DOHH2 (cell line): ENCODE data around the gene TMEM53.
A peak's percentile ranks its signal among the peaks of the same experiment; 100 is the strongest.

Experiments used
- H3F3A ChIP-seq: fragments of 200-600 bp; sonication (generic), shearing (Covaris generic); 2 replicates; pipeline ENCODE4 v1.6.0; 2016; ENCODE audit warnings: antibody characterized with exemption, mild to moderate bottlenecking; ENCODE audit not compliant: control insufficient read depth, insufficient read depth
- H3K27ac ChIP-seq: fragments of 200-600 bp; sonication (generic); 2 replicates; pipeline ENCODE4 v1.5.1; 2014; ENCODE audit warnings: low read depth, mild to moderate bottlenecking, low read length, moderate library complexity
- H3K27me3 ChIP-seq: fragments of 200-600 bp; sonication (generic); 2 replicates; pipeline ENCODE4 v1.6.1; 2014; ENCODE audit warnings: mild to moderate bottlenecking, low read length, mixed read lengths; ENCODE audit not compliant: control insufficient read depth
- H3K36me3 ChIP-seq: fragments of 200-600 bp; sonication (generic); 2 replicates; pipeline ENCODE4 v1.6.1; 2014; ENCODE audit warnings: mild to moderate bottlenecking, low read length, moderate library complexity, mixed read lengths; ENCODE audit not compliant: control insufficient read depth
- H3K4me1 ChIP-seq: fragments of 200-600 bp; sonication (generic); 2 replicates; pipeline ENCODE4 v1.6.1; 2014; ENCODE audit warnings: mild to moderate bottlenecking, low read length, mixed read lengths; ENCODE audit not compliant: control insufficient read depth
- H3K4me2 ChIP-seq: fragments of 200-600 bp; sonication (generic); 2 replicates; pipeline ENCODE4 v1.6.0; 2014; ENCODE audit warnings: mild to moderate bottlenecking, low read length, moderate library complexity
- H3K4me3 ChIP-seq: fragments of 200-600 bp; sonication (generic); 2 replicates; pipeline ENCODE4 v1.5.1; 2014; ENCODE audit warnings: mild to moderate bottlenecking, low read length, mixed read lengths
- H3K79me2 ChIP-seq: fragments of 200-600 bp; sonication (generic); 2 replicates; pipeline ENCODE4 v1.6.1; 2014; ENCODE audit warnings: mild to moderate bottlenecking, low read length, mixed read lengths; ENCODE audit not compliant: control insufficient read depth
- H3K9me2 ChIP-seq: fragments of 200-600 bp; sonication (generic); replicated peaks from 2 replicates; pipeline ENCODE4 v1.6.1; 2014; ENCODE audit warnings: mild to moderate bottlenecking, low read length, mixed read lengths; ENCODE audit not compliant: control insufficient read depth
- H3K9me3 ChIP-seq: fragments of 200-600 bp; sonication (generic); 2 replicates; pipeline ENCODE4 v1.6.1; 2014; ENCODE audit warnings: antibody characterized with exemption, low read length, mixed read lengths; ENCODE audit not compliant: control insufficient read depth, insufficient read depth
- H4K20me1 ChIP-seq: fragments of 200-600 bp; sonication (generic); 2 replicates; pipeline ENCODE4 v1.6.0; 2014; ENCODE audit warnings: low read depth, mild to moderate bottlenecking, antibody characterized with exemption, low read length, moderate library complexity; ENCODE audit not compliant: control insufficient read depth, insufficient read depth
- EZH2phosphoT487 ChIP-seq: fragments of 200-600 bp; sonication (generic); IDR thresholded peaks from 2 replicates; pipeline ENCODE4 v1.6.1; 2017; ENCODE audit warnings: borderline replicate concordance, mild to moderate bottlenecking, antibody characterized with exemption, low read length, moderate library complexity, mixed read lengths
- TF ChIP-seq, protein P1 (sequence below): fragments of 200-600 bp; sonication (generic); IDR thresholded peaks from one replicate; pipeline ENCODE4 v1.5.1; 2014; ENCODE audit warnings: antibody characterized with exemption, mild to moderate bottlenecking, low read depth, low read length; ENCODE audit not compliant: poor library complexity, severe bottlenecking

Gene TMEM53

DNA sequence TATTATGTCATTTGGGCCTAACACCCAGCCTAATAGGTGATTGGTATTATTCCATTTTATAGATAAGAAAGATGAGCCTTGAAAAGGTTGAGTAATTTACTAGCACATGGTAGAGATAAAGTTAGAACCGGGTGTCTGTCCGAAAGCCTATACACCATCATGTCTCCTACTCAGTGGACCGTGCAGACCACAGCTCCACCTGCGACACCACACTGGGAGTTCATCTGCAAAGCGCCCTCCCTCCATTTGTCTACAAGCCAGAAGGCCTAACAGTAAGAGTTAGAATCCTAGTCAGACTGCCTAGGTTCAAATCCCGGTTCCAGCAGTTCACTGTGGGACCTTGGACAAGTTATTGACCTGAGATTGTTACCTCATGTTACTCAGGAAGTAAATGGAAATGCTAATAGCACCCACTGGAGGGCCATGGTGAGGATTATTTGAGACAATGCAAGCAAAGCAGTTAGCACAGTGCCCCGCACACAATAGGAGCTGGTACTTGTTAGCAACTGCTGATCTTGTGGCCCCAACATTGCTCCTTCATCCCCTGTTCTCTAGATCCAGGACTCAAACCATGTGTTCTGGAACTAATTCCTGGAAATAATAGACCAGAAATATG, 20.7 kb upstream of the TMEM53 start:
- Histone ChIP-seq H3K4me3 (peak overlapping the region; percentile 8; the same call in 1 of the 2 replicates), H3K79me2 (no peaks in the 10 kb centered on the region), H3K4me1 (peaks cover 53% of the 10 kb centered on the region), H3K27me3 (no peaks in the 10 kb centered on the region), H4K20me1 (no peaks in the 10 kb centered on the region), H3K4me2 (peak overlapping the region; percentile 56), H3K36me3 (no peaks in the 10 kb centered on the region), H3F3A (peaks cover 4% of the 10 kb centered on the region; the same call in 1 of the 2 replicates), H3K9me3 (no peaks in the 10 kb centered on the region), H3K27ac (no peak overlapping the region), H3K9me2 (no peaks in the 10 kb centered on the region)
- TF ChIP-seq EZH2phosphoT487 = no peak
- TF ChIP-seq, protein P1, sequence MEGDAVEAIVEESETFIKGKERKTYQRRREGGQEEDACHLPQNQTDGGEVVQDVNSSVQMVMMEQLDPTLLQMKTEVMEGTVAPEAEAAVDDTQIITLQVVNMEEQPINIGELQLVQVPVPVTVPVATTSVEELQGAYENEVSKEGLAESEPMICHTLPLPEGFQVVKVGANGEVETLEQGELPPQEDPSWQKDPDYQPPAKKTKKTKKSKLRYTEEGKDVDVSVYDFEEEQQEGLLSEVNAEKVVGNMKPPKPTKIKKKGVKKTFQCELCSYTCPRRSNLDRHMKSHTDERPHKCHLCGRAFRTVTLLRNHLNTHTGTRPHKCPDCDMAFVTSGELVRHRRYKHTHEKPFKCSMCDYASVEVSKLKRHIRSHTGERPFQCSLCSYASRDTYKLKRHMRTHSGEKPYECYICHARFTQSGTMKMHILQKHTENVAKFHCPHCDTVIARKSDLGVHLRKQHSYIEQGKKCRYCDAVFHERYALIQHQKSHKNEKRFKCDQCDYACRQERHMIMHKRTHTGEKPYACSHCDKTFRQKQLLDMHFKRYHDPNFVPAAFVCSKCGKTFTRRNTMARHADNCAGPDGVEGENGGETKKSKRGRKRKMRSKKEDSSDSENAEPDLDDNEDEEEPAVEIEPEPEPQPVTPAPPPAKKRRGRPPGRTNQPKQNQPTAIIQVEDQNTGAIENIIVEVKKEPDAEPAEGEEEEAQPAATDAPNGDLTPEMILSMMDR = peak; percentile 27

DNA sequence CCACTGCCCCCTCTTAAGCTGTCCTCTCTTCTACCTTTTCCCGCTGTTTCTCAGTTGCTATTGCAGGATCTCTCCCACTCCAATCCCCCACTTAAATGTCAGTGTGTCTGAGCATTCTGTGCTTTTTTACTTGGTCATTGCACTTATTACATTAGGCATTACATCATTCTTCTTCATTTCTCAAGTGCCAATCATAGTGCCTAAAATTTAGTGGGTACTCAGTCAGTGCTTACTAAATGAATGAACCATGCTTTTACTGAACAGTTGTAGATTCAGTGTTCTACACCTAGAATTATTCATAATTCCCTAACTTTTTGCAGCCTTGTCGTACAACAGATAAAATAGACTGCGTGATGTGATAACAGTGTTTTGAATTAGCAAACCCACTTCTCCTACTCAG, 19.6 kb upstream of the TMEM53 start:
- Histone ChIP-seq H3K36me3 (no peaks in the 10 kb centered on the region), H3K9me2 (no peaks in the 10 kb centered on the region), H3K4me3 (no peak overlapping the region), H3K79me2 (no peaks in the 10 kb centered on the region), H3K27me3 (no peaks in the 10 kb centered on the region), H3F3A (peaks cover 4% of the 10 kb centered on the region; the same call in 1 of the 2 replicates), H4K20me1 (no peaks in the 10 kb centered on the region), H3K27ac (no peak overlapping the region), H3K4me2 (no peak overlapping the region), H3K9me3 (no peaks in the 10 kb centered on the region), H3K4me1 (peaks cover 53% of the 10 kb centered on the region)
- TF ChIP-seq, protein P1 = no peak
- TF ChIP-seq EZH2phosphoT487 = no peak

DNA sequence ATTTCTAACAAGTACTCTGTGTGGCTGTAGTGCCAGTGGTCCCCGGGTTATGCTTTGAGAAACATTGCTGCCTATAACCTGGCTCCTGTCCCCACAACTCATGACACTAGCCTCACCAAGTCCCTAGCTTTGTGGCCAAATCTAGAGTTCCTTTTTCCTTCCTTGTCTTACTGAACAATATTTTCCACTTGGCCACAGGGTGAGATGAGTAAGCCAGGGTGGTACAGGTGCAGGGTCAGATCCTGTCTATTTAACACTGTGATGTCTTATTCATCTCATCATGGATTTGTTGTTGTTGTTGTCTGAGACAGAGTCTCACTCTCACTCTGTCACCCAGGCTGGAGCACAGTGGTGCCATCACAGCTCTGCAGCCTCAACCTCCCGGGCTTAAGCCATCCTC, 18.9 kb upstream of the TMEM53 start:
- Histone ChIP-seq H3K36me3 (no peaks in the 10 kb centered on the region), H3K9me2 (no peaks in the 10 kb centered on the region), H3K79me2 (no peaks in the 10 kb centered on the region), H3K27ac (no peak overlapping the region), H3F3A (peaks cover 4% of the 10 kb centered on the region; the same call in 1 of the 2 replicates), H3K4me1 (peaks cover 48% of the 10 kb centered on the region), H4K20me1 (no peaks in the 10 kb centered on the region), H3K4me3 (no peak overlapping the region), H3K9me3 (no peaks in the 10 kb centered on the region), H3K27me3 (no peaks in the 10 kb centered on the region), H3K4me2 (no peak overlapping the region)
- TF ChIP-seq EZH2phosphoT487 = no peak
- TF ChIP-seq, protein P1 = no peak
